NCI-H748 (cell line): ENCODE data around the gene STX3.
"Not testable (repeated sequence)": the region's sequence is repeated elsewhere in the genome, so short reads cannot be mapped to it uniquely, and the experiment has no call there.

Experiments used
- DNase-seq: peaks from one replicate; lab custom pipeline; 2025; ENCODE audit not compliant: unreplicated experiment; lab: John Stamatoyannopoulos, UW

STX3 gene

DNA sequence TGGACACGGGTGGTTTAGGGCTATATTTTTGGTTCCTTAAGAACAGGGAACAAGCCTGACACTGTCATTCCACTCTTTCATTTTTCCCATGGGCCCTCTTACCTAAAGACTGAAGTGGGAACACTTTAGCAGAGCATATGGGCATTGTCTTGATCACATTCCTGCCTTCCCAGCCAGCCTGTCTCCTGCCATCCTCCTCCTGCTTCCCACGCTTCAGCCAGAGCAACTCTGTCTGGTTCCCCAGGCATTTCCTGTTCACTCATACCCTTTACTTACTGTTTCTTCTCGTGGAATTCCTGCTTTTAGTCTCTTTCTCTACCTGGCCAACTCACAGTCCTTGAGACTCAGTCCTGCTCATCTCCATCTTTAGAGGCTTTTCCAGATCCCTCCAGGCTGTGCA lies 32.6 kb downstream of the STX3 start:
- DNase-seq, result no peak

DNA sequence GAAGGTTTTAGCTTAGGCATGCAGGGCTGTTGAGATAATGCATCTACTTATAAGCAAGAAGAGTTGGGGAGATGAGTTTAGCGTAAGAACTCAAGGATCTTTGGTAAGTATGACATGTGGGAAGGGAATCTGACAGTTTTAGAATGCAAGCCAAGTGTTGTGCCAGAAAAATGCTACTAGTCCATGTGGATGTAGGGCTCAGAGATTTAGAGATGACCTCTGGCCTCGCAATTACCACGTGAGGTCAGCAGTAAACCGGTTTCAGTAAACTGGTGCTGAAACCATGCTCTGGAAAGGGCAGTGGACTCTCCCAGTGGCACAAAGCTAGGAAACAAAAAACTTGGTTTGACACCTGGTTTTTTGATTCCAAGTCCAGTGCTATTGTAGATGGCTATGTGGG lies 36.5 kb downstream of the STX3 start:
- no peak for DNase-seq

- DNase-seq, result no peak
These were observed 37.3 kb downstream of the STX3 start for GRCh38 chr11:59792507-59792906.

DNA sequence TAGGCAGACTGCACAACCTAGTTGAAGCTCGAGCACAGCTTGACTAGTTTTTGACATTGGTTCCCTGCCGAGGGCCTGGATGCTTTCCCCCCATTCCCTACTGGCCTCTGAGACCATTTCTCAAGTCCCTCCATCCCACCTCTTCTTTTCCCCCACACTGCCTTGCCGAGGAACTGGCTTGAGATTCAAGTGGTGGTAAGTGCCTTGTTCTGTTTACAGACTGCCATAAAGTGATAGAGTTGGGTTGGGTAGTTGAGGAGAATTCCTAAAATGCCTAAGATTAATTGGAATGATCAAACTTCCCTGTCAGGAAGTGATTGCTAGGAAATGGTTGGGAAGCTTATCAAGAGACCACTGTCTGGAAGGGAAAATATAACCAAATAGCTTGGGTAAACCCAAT lies 39.2 kb downstream of the STX3 start:
- DNase-seq, result no peak

GRCh38 chr11:59800390-59801025 lies 45.3 kb downstream of the STX3 start:
- no peak for DNase-seq

DNA sequence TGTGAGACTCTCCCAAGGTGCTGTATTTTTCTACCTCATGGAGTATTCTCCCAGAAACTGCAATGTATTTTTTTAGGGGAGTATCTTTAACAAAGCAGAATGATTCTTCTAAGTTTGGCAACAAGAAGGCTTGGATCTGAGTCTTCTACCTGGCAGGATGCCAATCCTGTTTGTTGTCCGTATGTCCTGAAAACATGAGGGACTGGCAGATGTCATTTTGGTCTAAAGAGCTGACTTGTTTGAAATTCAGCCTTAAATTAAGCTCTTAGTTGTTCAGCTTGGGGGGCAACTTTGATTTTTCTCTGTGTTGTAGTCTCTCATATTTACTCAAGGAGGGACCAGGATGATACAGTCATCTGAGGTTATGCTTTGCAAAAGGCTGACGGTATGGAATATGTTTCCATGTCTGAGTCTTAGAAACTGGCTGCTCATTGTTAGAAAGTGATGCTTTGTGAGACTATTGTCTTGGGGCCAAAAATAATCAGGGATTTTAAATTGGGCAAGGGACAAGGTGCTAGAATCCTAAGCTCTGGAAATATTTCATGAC lies 46.1 kb downstream of the STX3 start:
- DNase-seq, result no peak

DNA sequence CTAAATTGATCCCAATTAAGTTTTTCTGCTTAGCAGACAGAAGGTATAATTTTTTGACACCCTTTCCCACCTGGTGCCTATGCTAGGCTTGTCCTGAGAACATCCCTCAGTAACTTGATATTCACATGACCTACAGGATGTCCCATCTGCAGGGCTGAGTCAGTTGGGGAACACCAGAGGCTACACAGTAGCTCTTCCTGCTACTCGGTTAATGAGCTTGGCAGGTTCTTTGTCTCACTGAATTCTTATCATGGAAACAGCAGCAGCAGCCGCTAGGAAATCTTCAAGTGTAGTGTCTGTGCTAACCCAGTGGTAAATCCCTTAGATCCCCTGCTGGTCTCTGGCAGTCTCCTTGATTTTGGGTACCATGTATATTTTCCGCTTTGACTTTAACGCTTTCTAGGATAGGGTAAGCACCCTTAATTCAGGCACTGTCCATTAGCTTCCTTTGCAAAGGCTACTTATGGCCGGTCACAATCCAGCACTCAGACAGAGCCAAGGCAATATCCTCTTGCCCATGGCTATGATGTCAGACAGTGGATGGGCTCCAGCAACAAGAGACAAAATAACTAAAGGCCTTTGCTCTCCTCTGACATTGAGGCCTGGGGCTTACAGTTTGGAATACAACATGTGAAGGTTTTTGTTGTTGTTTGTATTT lies 46.9 kb downstream of the STX3 start:
- no peak for DNase-seq

GRCh38 chr11:59802639-59803176 lies 47.5 kb downstream of the STX3 start:
- peak; percentile 49 for DNase-seq

DNA sequence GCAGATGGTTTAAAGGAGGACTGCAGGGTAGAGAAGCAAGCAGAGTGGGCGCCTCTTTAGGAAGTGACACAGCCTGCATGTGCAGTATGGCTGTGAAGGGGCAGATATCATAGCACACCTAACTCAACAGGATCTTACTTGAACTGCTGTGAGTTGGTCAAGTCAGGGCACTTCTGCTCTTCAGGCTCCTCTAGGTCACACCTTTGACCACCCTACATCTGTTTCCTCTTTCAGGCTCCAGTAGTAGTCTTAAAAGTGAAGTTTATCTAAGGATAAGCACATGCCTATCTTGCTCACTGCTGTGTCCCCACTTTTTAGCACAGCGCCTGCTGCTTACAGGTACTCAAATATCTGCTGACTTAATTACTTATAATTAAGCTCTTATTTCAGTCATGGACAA lies 48.9 kb downstream of the STX3 start:
- no peak for DNase-seq

DNA sequence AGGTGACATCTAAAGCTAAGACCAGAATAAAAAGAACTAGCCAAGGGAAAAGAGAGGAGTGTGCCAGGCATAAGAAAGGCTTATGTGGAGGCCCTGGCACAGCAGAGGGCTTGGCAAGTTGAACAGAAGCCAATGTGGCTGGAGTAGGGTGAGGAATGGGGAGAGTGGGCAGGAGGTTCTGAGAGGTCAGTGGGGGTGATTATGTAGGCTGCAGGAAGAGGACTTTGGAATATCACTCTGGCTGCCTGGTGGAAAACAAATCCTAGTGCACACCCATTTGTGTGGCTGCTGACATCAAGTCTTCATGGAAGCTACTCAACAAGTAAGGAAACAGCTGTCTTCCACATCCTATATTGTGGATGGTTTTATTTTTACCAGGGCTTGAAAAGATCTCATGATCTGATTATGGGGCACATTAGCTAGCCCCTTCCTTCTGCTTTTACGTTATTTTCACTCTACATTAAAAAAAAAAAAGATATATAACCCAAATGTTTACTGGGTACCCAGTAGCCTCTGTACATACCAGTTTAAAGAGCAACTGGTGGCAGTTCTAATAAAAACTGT lies 52.0 kb downstream of the STX3 start:
- no peak for DNase-seq

DNA sequence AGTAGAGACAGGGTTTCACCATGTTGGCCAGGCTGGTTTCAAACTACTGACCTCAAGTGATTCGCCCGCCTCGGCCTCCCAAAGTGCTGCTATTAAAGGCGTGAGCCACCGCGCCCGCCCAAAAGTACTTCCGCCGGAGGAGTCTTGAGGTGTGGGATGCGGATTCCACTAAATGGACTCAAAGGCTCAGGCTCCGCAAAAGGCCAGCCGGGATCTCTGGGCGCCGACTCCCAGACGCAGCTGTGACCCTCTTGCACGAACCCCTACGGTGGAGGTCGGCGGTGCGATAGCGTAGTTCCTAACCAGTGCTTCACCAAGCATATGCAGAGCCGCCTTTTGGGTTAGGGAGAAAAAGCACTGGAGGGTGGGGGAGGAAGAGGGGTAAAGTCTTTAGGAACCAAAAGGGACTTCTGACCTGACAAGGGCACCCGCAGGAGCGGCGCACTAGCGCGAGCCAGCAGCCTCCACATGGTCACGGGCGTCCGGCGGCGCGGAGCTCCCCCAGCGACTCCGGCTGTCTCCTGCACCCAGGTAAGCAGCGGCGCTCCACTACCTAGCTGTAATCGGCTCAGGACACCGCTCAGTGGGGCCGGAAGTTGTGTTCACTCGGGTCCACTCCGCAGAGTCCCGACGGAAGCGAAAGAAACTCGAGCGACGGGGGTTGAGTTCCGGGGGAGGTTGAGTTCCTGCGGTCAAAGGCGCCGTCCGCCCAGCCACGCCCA lies 55.2 kb downstream of the STX3 start, which contains the start of gene MRPL16:
Gene MRPL16, minus strand, starts transcription at position 590 of the 722 bp plus-strand sequence. Its CDS starts 120 bp downstream, at position 470.
- peak; percentile 96 for DNase-seq

- no peak for DNase-seq
These were observed 55.7 kb downstream of the STX3 start for GRCh38 chr11:59810911-59811259.

GRCh38 chr11:59812220-59812619 lies 57.0 kb downstream of the STX3 start:
- DNase-seq, result no peak

GRCh38 chr11:59813364-59813763 lies 58.2 kb downstream of the STX3 start:
- no peak for DNase-seq

DNA sequence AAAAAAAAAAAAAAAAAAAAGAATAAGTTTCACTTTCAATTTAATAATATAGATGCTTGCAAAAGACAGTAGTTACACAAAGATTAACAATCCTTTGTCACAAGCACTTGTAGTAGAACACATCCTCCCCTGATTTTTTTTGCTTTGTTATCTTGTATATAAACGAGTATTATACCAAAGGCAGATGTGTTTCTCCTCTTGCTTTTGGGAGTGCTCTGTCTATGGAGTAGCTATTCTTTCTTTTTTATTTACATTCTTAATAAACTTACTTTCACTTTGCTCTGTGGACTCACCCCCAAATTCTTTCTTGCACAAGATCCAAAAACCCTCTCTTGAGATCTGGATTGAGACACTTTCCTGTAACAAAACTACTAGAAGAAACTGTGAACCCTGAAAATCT lies 58.8 kb downstream of the STX3 start:
- no peak for DNase-seq

DNA sequence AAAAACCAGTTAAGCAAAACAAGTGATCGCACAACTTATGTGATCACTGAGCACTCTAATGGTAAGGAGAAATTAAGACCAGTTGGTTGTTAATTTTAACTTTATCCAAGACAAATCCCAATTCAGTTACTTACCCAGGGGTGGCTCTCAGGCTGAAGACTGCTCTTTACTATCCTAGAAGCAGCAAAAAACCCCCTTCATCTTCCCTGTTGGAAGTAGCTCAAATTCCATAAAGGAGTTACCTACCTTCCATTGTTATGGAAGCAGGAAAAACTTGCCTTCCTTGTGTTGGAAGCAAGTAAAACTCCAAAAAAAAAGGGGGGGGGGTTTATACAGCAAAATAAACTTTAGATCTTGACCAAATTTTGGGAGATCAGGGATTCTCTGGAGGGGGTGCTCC lies 60.6 kb downstream of the STX3 start:
- no peak for DNase-seq

GRCh38 chr11:59816434-59816833 lies 61.3 kb downstream of the STX3 start:
- not testable (repeated sequence) for DNase-seq

- DNase-seq, result no peak
These were observed 63.4 kb downstream of the STX3 start for GRCh38 chr11:59818572-59818971.

GRCh38 chr11:59822989-59823566 lies 67.9 kb downstream of the STX3 start:
- DNase-seq, result peak; percentile 73

DNA sequence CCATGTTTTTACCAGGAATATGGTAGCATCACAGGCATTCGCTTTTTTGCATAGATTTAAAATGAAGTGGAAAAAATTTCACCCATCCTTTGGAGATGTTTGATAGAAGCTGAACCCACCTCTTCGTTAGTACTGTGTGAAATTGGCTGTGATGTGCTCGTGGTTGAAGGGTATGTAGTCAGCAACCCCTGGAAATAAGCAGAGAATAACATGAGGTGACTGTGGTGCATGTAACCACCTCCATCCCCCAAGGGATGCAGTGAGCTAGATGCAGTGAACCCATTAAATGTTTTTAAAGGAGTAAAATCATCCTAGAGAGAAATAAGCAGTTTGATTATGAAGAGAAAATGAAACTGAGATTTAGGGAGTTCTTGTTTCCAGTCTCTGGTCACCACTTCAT lies 74.2 kb downstream of the STX3 start:
- DNase-seq, result no peak

DNA sequence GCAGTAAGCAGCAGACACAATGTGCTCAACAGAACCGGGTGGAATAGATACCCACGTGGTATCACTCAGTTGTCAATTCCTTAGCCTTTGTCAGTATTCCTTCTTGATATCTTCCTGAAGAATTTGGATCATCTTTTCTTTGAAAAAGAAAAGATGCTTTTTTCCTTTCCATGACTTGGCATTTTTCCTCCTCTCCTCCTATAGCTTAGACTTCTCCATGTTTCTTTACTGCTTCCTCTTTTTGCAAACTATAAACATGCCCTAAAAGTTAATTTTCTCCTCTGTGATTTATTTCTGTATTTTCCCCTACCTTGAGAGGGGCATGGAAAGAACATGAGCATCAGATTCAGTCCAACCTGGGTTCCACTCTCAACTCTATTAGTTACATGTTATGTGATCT lies 78.4 kb downstream of the STX3 start:
- DNase-seq, result no peak
